T-cell (primary cell): Measurements from ENCODE around the gene CYP2F1. TPM values are rescaled to one million over a fixed set of nuclear protein-coding genes. Genes with fewer than 3 reads are reported as not detected.
"Not testable (repeated sequence)": the region's sequence is repeated elsewhere in the genome, so short reads cannot be mapped to it uniquely, and the experiment has no call there.

Source experiments
- ATAC-seq, 4 experiments: fragments of 200-7000 bp in 3 of 4; fragments of 150-1000 bp in 1 of 4; cut with Tn5 transposase; replicated peaks in 1 of 4; 1 replicate in 3 of 4; 2 replicates in 1 of 4; pipeline ENCODE4 v1.10.0; 2021; ENCODE audit warnings: moderate library complexity in 3 of 4, mild to moderate bottlenecking in 2 of 4, moderate number of reproducible peaks in 1 of 4
- CTCF ChIA-PET, 2 donors: fragments of 300-600 bp; sonication (Branson Sonifier 250); formaldehyde crosslinking; loops; one replicate each; lab custom pipeline; 2022; ENCODE audit warnings: antibody characterized with exemption in 2 of 2; lab: Charles Lee
- POLR2A ChIA-PET, 2 donors: fragments of 300-600 bp; sonication (Branson Sonifier 250); formaldehyde crosslinking; loops; one replicate each; lab custom pipeline; 2022; ENCODE audit warnings: antibody characterized with exemption in 2 of 2; lab: Charles Lee
- DNase-seq, 35 experiments: peaks; one replicate each; pipeline versions ENCODE4 v3.0.0 to v3.0.0-alpha.2; 2013 to 2023
- H3K27ac ChIP-seq: one replicate; pipeline ENCODE4 v1.5.1; 2013; ENCODE audit warnings: low read length
- H3K27me3 ChIP-seq, 2 experiments: replicated peaks in 1 of 2; 1 replicate in 1 of 2; 2 replicates in 1 of 2; pipeline versions ENCODE4 v1.6.1 to v1.7.0; 2013; ENCODE audit warnings: low read length in 1 of 2, mixed read lengths in 1 of 2; ENCODE audit not compliant: control insufficient read depth in 2 of 2, insufficient read depth in 2 of 2; ENCODE audit errors: extremely low read depth in 1 of 2
- H3K36me3 ChIP-seq, 2 donors: 1 replicate in 1 of 2; 2 replicates in 1 of 2; pipeline versions ENCODE4 v1.6.1 to v1.7.0; 2013; ENCODE audit warnings: low read length in 1 of 2; ENCODE audit not compliant: control insufficient read depth in 2 of 2, insufficient read depth in 1 of 2; ENCODE audit errors: extremely low read depth in 1 of 2
- H3K4me1 ChIP-seq, 2 experiments: 1 replicate in 1 of 2; 2 replicates in 1 of 2; pipeline versions ENCODE4 v1.6.1 to v1.7.0; 2013; ENCODE audit warnings: low read length in 2 of 2, mixed read lengths in 1 of 2; ENCODE audit not compliant: insufficient read depth in 2 of 2, control insufficient read depth in 1 of 2; ENCODE audit errors: extremely low read depth in 1 of 2
- H3K4me3 ChIP-seq, 2 donors: 1 replicate in 1 of 2; 2 replicates in 1 of 2; pipeline versions ENCODE4 v1.5.1 to v1.7.0; 2013; ENCODE audit warnings: mild to moderate bottlenecking in 2 of 2, low read length in 1 of 2, moderate library complexity in 1 of 2; ENCODE audit not compliant: control insufficient read depth in 1 of 2; ENCODE audit errors: extremely low read depth in 1 of 2
- H3K9me3 ChIP-seq: 2 replicates; pipeline ENCODE4 v1.7.0; 2013
- H3K27ac Mint-ChIP-seq, 2 donors: one replicate each; pipeline ENCODE4 v1.8.0; 2020 to 2021; ENCODE audit warnings: mild to moderate bottlenecking in 2 of 2, mixed read lengths in 2 of 2
- H3K27me3 Mint-ChIP-seq, 2 donors: one replicate each; pipeline ENCODE4 v1.8.0; 2021 to 2022; ENCODE audit warnings: mixed read lengths in 2 of 2
- H3K36me3 Mint-ChIP-seq: one replicate; pipeline ENCODE4 v1.8.0; 2021; ENCODE audit warnings: mixed read lengths
- H3K4me1 Mint-ChIP-seq, 3 donors: one replicate each; pipeline ENCODE4 v1.8.0; 2020 to 2022; ENCODE audit warnings: mixed read lengths in 3 of 3, mild to moderate bottlenecking in 1 of 3
- H3K4me3 Mint-ChIP-seq, 3 donors: one replicate each; pipeline ENCODE4 v1.8.0; 2020 to 2022; ENCODE audit warnings: mild to moderate bottlenecking in 3 of 3, mixed read lengths in 3 of 3, moderate library complexity in 3 of 3
- H3K9me3 Mint-ChIP-seq, 3 donors: one replicate each; pipeline ENCODE4 v1.8.0; 2020 to 2022; ENCODE audit warnings: mixed read lengths in 3 of 3
- WGBS: methylation state at CpG from one replicate; pipeline ENCODE4 v1.1.5; 2013; ENCODE audit warnings: missing lambda C conversion rate; ENCODE audit not compliant: insufficient coverage; 5-methylcytosine and 5-hydroxymethylcytosine counted together
- total RNA-seq, 35 experiments: library from RNA in 6 of 35; stranded (reverse) in 6 of 35; fragments of 120-200 nt in 1 of 35; gene quantifications; one replicate each; pipeline versions ENCODE4 v1.2.1 to v1.2.4 and lab custom pipeline; 2013 to 2026

The CYP2F1 gene
- total RNA-seq, 5 donors from 2014 or later (not counting 1 experiment from before 2014, with no cell fraction given), result 0.83 to 1.3 TPM; not detected in 3

DNA sequence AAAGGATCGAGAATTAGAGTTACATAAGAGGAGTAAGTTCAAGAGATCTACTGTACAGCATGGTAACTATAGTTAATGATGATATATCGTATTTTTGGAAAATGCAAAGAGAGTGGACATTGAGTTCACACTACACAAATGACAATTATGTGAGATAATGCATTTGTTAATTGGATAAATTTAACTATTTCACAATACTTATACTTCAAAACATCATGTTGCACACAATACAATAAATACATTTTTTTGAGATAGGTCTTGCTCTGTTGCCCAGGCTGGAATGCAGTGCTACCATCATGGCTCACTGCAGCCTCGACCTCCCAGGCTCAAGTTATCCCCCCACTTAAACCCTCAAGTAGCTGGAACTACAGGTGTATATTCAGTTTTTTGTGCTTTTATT, 8.1 kb upstream of the CYP2F1 start:
- ATAC-seq (no peak), DNase-seq (no peak)
- H3K9me3 ChIP-seq, result no peaks in the 10 kb centered on the region
- no peaks in the 10 kb centered on the region for H3K36me3 ChIP-seq
- Mint-ChIP-seq H3K9me3 (peaks cover 9 to 14% (median 13%) of the 10 kb centered on the region in 3 donors), H3K27ac (no peak overlapping the region), H3K4me3 (no peak overlapping the region), H3K36me3 (no peaks in the 10 kb centered on the region), H3K27me3 (peaks cover 0 to 6% of the 10 kb centered on the region in 2 donors), H3K4me1 (no peaks in the 10 kb centered on the region)
- H3K27ac ChIP-seq, result no peak overlapping the region
- WGBS, result no CpG with 5 or more reads among the region's 3 CpGs
- ChIA-PET POLR2A (no interaction called here), CTCF (no interaction called here)
- no peaks in the 10 kb centered on the region for H3K27me3 ChIP-seq
- H3K4me1 ChIP-seq, result no peaks in the 10 kb centered on the region
- H3K4me3 ChIP-seq, result no peak overlapping the region

DNA sequence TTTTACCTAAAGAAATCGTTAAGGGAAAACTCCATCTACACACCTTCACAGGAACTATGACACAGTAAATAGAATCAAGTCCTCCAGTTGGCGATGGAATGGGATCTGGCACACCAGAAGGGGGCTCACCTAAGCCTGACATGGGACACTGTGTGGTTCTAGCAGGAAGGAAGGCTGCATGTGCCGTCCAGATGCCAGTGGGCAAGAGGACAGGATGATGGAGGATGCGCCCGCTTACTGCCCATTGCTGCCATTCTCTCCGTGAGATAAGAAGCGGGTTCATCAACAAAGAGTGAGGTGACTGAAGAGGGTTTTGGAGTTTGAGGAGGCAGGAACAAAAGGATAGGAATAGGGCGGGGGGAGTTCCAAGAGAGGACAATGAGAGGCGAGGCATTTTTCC, 2.9 kb upstream of the CYP2F1 start:
- POLR2A ChIA-PET, result no interaction called here
- H3K27me3 Mint-ChIP-seq, result no peaks in the 10 kb centered on the region
- no peaks in the 10 kb centered on the region for H3K9me3 ChIP-seq
- H3K4me3 Mint-ChIP-seq, result no peak overlapping the region
- no peak overlapping the region for H3K27ac ChIP-seq
- ATAC-seq (no peak), DNase-seq (no peak)
- WGBS, result 86% methylated on average over 7 of the region's 9 CpGs
- H3K9me3 Mint-ChIP-seq, result no peaks in the 10 kb centered on the region
- H3K27ac Mint-ChIP-seq, result no peak overlapping the region
- no peaks in the 10 kb centered on the region for H3K4me1 Mint-ChIP-seq
- CTCF ChIA-PET, result no interaction called here
- no peak overlapping the region for H3K4me3 ChIP-seq
- peaks cover 0 to 4% of the 10 kb centered on the region in 2 experiments for H3K27me3 ChIP-seq
- H3K36me3 ChIP-seq, result no peaks in the 10 kb centered on the region
- no peaks in the 10 kb centered on the region for H3K4me1 ChIP-seq
- H3K36me3 Mint-ChIP-seq, result no peaks in the 10 kb centered on the region

DNA sequence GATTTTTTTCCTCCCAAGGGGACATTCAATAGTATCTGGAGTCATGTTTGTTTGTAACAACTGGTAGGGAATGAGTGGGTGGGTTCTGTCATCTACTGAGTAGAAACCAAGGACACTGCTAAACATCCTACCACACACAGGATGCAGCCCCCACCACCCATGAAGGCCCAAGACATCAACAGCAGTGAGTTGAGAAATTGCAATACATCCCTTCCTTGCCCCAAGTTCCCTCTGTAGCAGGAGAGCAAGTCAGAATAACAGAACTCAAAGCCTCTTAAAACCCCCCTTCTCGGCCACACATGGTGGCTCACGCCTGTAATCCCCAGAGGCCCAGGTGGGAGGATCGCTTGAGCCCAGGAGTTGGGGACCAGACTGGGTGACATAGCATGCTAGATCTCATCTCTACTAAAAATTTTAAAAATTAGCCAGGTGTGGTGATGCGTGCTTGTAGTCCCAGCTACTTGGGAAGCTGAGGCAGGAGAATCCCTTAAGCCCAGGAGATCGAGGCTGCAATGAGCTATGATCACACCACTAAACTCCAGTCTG, 2.4 kb upstream of the CYP2F1 start:
- ChIA-PET POLR2A (no interaction called here), CTCF (no interaction called here)
- ATAC-seq (no peak), DNase-seq (no peak)
- no peak overlapping the region for H3K27ac ChIP-seq
- H3K27me3 ChIP-seq, result peaks cover 0 to 4% of the 10 kb centered on the region in 2 experiments
- H3K9me3 ChIP-seq, result no peaks in the 10 kb centered on the region
- no peak overlapping the region for H3K4me3 ChIP-seq
- Mint-ChIP-seq H3K4me3 (no peak overlapping the region), H3K27me3 (no peaks in the 10 kb centered on the region), H3K9me3 (no peaks in the 10 kb centered on the region), H3K27ac (no peak overlapping the region), H3K4me1 (no peaks in the 10 kb centered on the region), H3K36me3 (no peaks in the 10 kb centered on the region)
- no peaks in the 10 kb centered on the region for H3K4me1 ChIP-seq
- WGBS, result 87% methylated on average over 3 of the region's 5 CpGs
- H3K36me3 ChIP-seq, result no peaks in the 10 kb centered on the region

DNA sequence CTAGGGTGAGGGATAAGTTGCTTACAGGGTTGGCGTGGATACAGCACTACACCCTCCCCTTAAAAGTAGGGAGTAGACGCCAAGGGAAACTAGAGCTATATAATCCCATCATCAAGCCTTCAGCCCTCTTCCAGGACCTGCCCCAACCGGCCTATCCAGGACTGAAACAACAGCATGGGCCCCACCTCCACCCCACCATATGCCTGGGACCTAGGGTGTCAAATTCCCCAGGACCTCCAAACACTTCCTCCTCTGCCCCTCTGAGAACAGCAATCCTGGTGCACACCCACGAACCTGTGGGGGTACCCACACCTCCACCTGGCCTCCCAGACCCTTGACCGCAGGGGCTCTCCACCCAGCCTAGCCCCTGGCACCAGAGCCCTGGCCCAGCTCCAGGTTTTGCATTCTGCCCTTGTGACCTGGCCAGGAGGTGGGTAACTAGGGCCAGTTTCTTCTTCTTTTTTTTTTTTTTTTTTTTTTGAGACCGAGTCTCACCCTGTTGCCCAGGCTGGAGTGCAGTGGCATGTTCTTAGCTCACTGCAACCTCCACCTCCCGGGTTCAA, 1.4 kb upstream of the CYP2F1 start:
- Mint-ChIP-seq H3K27ac (no peak overlapping the region), H3K4me1 (no peaks in the 10 kb centered on the region), H3K27me3 (peaks cover 0 to 3% of the 10 kb centered on the region in 2 donors), H3K4me3 (no peak overlapping the region), H3K9me3 (no peaks in the 10 kb centered on the region), H3K36me3 (no peaks in the 10 kb centered on the region)
- no peaks in the 10 kb centered on the region for H3K4me1 ChIP-seq
- no peaks in the 10 kb centered on the region for H3K9me3 ChIP-seq
- H3K36me3 ChIP-seq, result no peaks in the 10 kb centered on the region
- POLR2A ChIA-PET, result no interaction called here
- DNase-seq, result no peak
- CTCF ChIA-PET, result no interaction called here
- 83% methylated on average over 3 of the region's 7 CpGs for WGBS
- no peak overlapping the region for H3K4me3 ChIP-seq
- no peak for ATAC-seq
- H3K27ac ChIP-seq, result no peak overlapping the region
- H3K27me3 ChIP-seq, result peaks cover 0 to 4% of the 10 kb centered on the region in 2 experiments

DNA sequence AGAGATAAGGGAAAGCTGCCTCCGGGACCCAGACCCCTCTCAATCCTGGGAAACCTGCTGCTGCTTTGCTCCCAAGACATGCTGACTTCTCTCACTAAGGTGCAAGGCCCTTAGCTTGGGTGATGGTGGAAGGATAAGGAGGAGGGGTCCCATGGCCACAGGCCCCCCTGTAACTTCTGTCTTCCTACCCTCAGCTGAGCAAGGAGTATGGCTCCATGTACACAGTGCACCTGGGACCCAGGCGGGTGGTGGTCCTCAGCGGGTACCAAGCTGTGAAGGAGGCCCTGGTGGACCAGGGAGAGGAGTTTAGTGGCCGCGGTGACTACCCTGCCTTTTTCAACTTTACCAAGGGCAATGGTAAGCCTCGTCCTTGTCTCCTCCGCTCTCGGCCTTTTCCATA, 2.0 kb downstream of the CYP2F1 start:
- Histone ChIP-seq H3K4me3 (no peak overlapping the region), H3K9me3 (no peaks in the 10 kb centered on the region), H3K27ac (no peak overlapping the region), H3K27me3 (peaks cover 0 to 4% of the 10 kb centered on the region in 2 experiments), H3K4me1 (peaks cover 4 to 17% of the 10 kb centered on the region in 2 experiments), H3K36me3 (no peaks in the 10 kb centered on the region)
- Mint-ChIP-seq H3K36me3 (no peaks in the 10 kb centered on the region), H3K4me3 (no peak overlapping the region), H3K27me3 (peaks cover 0 to 3% of the 10 kb centered on the region in 2 donors), H3K4me1 (peaks cover 19 to 24% (median 21%) of the 10 kb centered on the region in 3 donors), H3K27ac (no peak overlapping the region), H3K9me3 (no peaks in the 10 kb centered on the region)
- ChIA-PET POLR2A (no interaction called here), CTCF (interaction anchor here in 1 of 2 donors (0.6 kb wide), 1 partner anchor 9 kb away, joined by 3 read pairs; no protein-coding TSS in a partner anchor)
- DNase-seq, result peak in 1 of 35 experiments; percentile 6
- WGBS, result no CpG with 5 or more reads among the region's 8 CpGs
- no peak for ATAC-seq

DNA sequence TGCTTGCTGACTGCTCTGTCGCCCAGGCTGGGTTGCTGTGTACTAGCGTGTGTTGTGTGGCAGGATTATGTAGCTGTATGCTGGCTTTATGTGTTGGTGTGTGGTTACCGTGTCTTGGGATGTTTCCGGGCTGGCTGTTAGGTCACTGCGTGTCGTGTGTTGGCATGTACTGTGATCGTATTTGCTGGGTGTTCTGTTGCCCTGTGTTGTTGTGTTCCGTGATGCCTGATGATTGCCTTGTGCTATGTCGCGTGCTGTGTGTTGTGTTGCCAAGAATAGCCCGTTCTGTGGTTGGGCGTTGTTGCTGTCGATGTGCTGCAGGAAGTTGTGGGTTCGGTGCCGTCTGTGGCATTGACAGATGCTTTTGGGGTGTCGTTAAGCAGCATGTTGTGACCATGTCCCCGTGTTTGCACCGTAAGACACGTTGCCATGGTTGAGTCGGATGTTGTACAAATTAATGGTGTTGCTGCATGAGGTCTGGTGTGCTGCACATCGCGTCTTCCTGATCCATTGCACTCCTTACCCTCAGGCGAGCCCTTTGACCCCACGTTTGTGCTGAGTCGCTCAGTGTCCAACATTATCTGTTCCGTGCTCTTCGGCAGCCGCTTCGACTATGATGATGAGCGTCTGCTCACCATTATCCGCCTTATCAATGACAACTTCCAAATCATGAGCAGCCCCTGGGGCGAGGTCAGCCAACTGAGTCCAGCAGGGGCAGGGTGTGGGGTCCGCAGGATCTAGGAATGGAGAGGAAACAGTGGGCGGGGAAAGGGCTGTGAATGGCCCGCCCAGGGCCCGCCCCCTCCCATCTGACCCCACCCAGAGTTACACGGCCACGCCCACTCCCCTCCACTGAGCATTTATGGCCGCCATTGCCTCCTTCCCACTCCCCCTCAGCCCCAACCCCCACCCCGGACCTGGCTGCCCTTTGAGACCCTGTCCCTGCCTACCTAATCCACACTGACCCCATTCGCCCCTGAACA, 7.0 kb downstream of the CYP2F1 start:
- H3K9me3 Mint-ChIP-seq, H3K36me3 Mint-ChIP-seq, H3K9me3 ChIP-seq, H3K36me3 ChIP-seq, H3K27me3 ChIP-seq, H3K27me3 Mint-ChIP-seq: not testable (repeated sequence)
- Mint-ChIP-seq H3K4me3 (peak overlapping the region; percentile 25 to 61 (median 60)), H3K27ac (peak overlapping the region; percentile 71 to 96), H3K4me1 (peaks cover 35 to 37% (median 35%) of the 10 kb centered on the region in 3 donors)
- ChIA-PET CTCF (interaction anchor here (0.5 to 1.4 kb wide), 6 partner anchors 23 to 286 kb away, joined by 3 to 4 read pairs (median 3); no protein-coding TSS in a partner anchor), POLR2A (interaction anchor here (0.7 to 1.3 kb wide), 4 partner anchors 26 to 655 kb away, joined by 3 to 12 read pairs (median 5); partner anchors contain the start of gene SPTBN4 (in 1 of the 2))
- peak overlapping the region in 1 of 2 donors; percentile 15 for H3K4me3 ChIP-seq
- DNase-seq (peak; percentile 45 to 94 (median 84)), ATAC-seq (peak; percentile 85 to 90 (median 87))
- H3K4me1 ChIP-seq, result peaks cover 4 to 26% of the 10 kb centered on the region in 2 experiments
- 7% methylated on average over 23 of the region's 41 CpGs for WGBS
- peak overlapping the region; percentile 90 for H3K27ac ChIP-seq
